ENCODE measurements around the gene PDE4B. TPM values are rescaled to one million over a fixed set of nuclear protein-coding genes. Genes with fewer than 3 reads are reported as not detected.

PDE4B gene
- total RNA-seq, 1 experiment from 2014 or later: 1.4 TPM

GRCh38 chr1:66108624-66109023 is 315.9 kb downstream of the PDE4B start:
- Histone ChIP-seq H3K4me1 (ENCODE audit: insufficient read depth, low read length) (no peaks in the 10 kb centered on the region), H3K79me2 (ENCODE audit: low read length) (no peaks in the 10 kb centered on the region), H3K9ac (ENCODE audit: low read length) (no peak overlapping the region), H3K36me3 (ENCODE audit: low read depth, low read length) (no peaks in the 10 kb centered on the region), H3K4me3 (ENCODE audit: low read length) (no peak overlapping the region), H3K9me2 (replicated peaks; ENCODE audit: low read length) (no peaks in the 10 kb centered on the region), H3K27ac (ENCODE audit: low read length) (no peak overlapping the region), H2AFZ (ENCODE audit: low read length) (no peak overlapping the region), H3K4me2 (ENCODE audit: low read length) (no peak overlapping the region), H3K27me3 (ENCODE audit: low read length) (peaks cover 11% of the 10 kb centered on the region; the same call in 1 of the 2 replicates), H3K9me3 (ENCODE audit: low read length) (no peaks in the 10 kb centered on the region), H4K20me1 (ENCODE audit: low read length) (no peaks in the 10 kb centered on the region), H3F3A (ENCODE audit: low read length, unreplicated experiment) (no peaks in the 10 kb centered on the region)
- TF ChIP-seq EZH2phosphoT487 (IDR thresholded peaks at IDR 0.05; ENCODE audit: borderline replicate concordance, low read length) (no peak), CTCF (conservative IDR thresholded peaks at IDR 0.05; ENCODE audit: low read depth, low read length) (no peak), EZH2 (IDR thresholded peaks at IDR 0.05; ENCODE audit: low read length, unreplicated experiment) (no peak)
- POLR2A ChIA-PET (ENCODE audit: unreplicated experiment): no interaction called here
- no TSS peak for BruUV-seq (replicated peaks)
- CTCF ChIA-PET: no interaction called here
- intact Hi-C loops (cut with micrococcal nuclease): no loop called here
- no peak for ATAC-seq
- DNase-seq: no peak

- CTCF ChIA-PET: no interaction called here
- intact Hi-C loops (cut with micrococcal nuclease): no loop called here
- TF ChIP-seq EZH2phosphoT487 (IDR thresholded peaks at IDR 0.05; ENCODE audit: borderline replicate concordance, low read length) (no peak), EZH2 (IDR thresholded peaks at IDR 0.05; ENCODE audit: low read length, unreplicated experiment) (no peak), CTCF (conservative IDR thresholded peaks at IDR 0.05; ENCODE audit: low read depth, low read length) (no peak; the same call in 1 of the 2 replicates)
These were observed 320.2 kb downstream of the PDE4B start for GRCh38 chr1:66112744-66113400.

GRCh38 chr1:66119148-66119547 is 326.5 kb downstream of the PDE4B start:
- no TSS peak for BruUV-seq (replicated peaks)
- Histone ChIP-seq H2AFZ (ENCODE audit: low read length) (no peak overlapping the region), H3K9me2 (replicated peaks; ENCODE audit: low read length) (no peaks in the 10 kb centered on the region), H3K4me3 (ENCODE audit: low read length) (no peak overlapping the region), H3K27me3 (ENCODE audit: low read length) (peaks cover 67% of the 10 kb centered on the region), H3K4me2 (ENCODE audit: low read length) (no peak overlapping the region), H3K4me1 (ENCODE audit: insufficient read depth, low read length) (no peaks in the 10 kb centered on the region), H3F3A (ENCODE audit: low read length, unreplicated experiment) (no peaks in the 10 kb centered on the region), H3K9ac (ENCODE audit: low read length) (no peak overlapping the region), H4K20me1 (ENCODE audit: low read length) (no peaks in the 10 kb centered on the region), H3K36me3 (ENCODE audit: low read depth, low read length) (no peaks in the 10 kb centered on the region), H3K9me3 (ENCODE audit: low read length) (no peaks in the 10 kb centered on the region), H3K27ac (ENCODE audit: low read length) (no peak overlapping the region), H3K79me2 (ENCODE audit: low read length) (no peaks in the 10 kb centered on the region)
- DNase-seq (no peak), ATAC-seq (no peak)
- intact Hi-C loops (cut with micrococcal nuclease): no loop called here
- ChIA-PET CTCF (no interaction called here), POLR2A (ENCODE audit: unreplicated experiment) (no interaction called here)
- no peak for TF ChIP-seq EZH2phosphoT487 (IDR thresholded peaks at IDR 0.05; ENCODE audit: borderline replicate concordance, low read length)

More at GRCh38 chr1:66112744-66113400, 320.2 kb downstream of the PDE4B start:
- Histone ChIP-seq H3F3A (ENCODE audit: low read length, unreplicated experiment) (no peaks in the 10 kb centered on the region), H2AFZ (ENCODE audit: low read length) (no peak overlapping the region), H3K4me3 (ENCODE audit: low read length) (no peak overlapping the region), H4K20me1 (ENCODE audit: low read length) (no peaks in the 10 kb centered on the region), H3K27me3 (ENCODE audit: low read length) (peaks cover 37% of the 10 kb centered on the region), H3K4me2 (ENCODE audit: low read length) (no peak overlapping the region), H3K9ac (ENCODE audit: low read length) (no peak overlapping the region), H3K79me2 (ENCODE audit: low read length) (no peaks in the 10 kb centered on the region), H3K36me3 (ENCODE audit: low read depth, low read length) (no peaks in the 10 kb centered on the region), H3K9me2 (replicated peaks; ENCODE audit: low read length) (no peaks in the 10 kb centered on the region), H3K4me1 (ENCODE audit: insufficient read depth, low read length) (no peaks in the 10 kb centered on the region), H3K9me3 (ENCODE audit: low read length) (no peaks in the 10 kb centered on the region), H3K27ac (ENCODE audit: low read length) (no peak overlapping the region)
- ATAC-seq: no peak
- DNase-seq: peak; percentile 6
- POLR2A ChIA-PET (ENCODE audit: unreplicated experiment): no interaction called here
- no TSS peak for BruUV-seq (replicated peaks)

Data from PC-3 (cell line).